Astrocyte (in vitro differentiated cells and primary cell): ENCODE data around the gene ECHDC3. TPM values are rescaled to one million over a fixed set of nuclear protein-coding genes. Genes with fewer than 3 reads are reported as not detected.

ENCODE experiments used
- DNase-seq: peaks from one replicate; pipeline ENCODE4 v3.0.0-alpha.2; 2010; ENCODE audit warnings: low read depth
- FAIRE-seq: peaks from 2 replicates; lab custom pipeline; 2011; peaks lifted over from hg19 to GRCh38; lab: Jason Lieb, UNC
- H2AFZ ChIP-seq: 2 replicates; pipeline ENCODE4 v1.6.0; 2012; ENCODE audit warnings: low read depth, low read length, inconsistent platforms
- H3K27ac ChIP-seq: 2 replicates; pipeline ENCODE4 v1.5.1; 2011; ENCODE audit warnings: low read depth, low read length, inconsistent platforms
- H3K27me3 ChIP-seq: 2 replicates; pipeline ENCODE4 v1.6.0; 2011; ENCODE audit warnings: low read length, inconsistent platforms; ENCODE audit not compliant: insufficient read depth
- H3K36me3 ChIP-seq: 2 replicates; pipeline ENCODE4 v1.5.1; 2011; ENCODE audit warnings: low read length, inconsistent platforms; ENCODE audit not compliant: insufficient read depth
- H3K4me1 ChIP-seq: 2 replicates; pipeline ENCODE4 v1.5.1; 2011; ENCODE audit warnings: low read length, inconsistent platforms; ENCODE audit not compliant: insufficient read depth
- H3K4me2 ChIP-seq: 2 replicates; pipeline ENCODE4 v1.6.0; 2012; ENCODE audit warnings: low read length, inconsistent platforms
- H3K4me3 ChIP-seq: 2 replicates; pipeline ENCODE4 v1.5.1; 2011; ENCODE audit warnings: low read depth, mild to moderate bottlenecking, low read length, inconsistent platforms; ENCODE audit not compliant: insufficient read depth
- H3K79me2 ChIP-seq: 2 replicates; pipeline ENCODE4 v1.6.0; 2012; ENCODE audit warnings: mild to moderate bottlenecking, low read length, inconsistent platforms; ENCODE audit not compliant: insufficient read depth
- H3K9ac ChIP-seq: 2 replicates; pipeline ENCODE4 v1.6.0; 2012; ENCODE audit warnings: mild to moderate bottlenecking, low read length, inconsistent platforms
- H3K9me3 ChIP-seq: 2 replicates; pipeline ENCODE4 v1.5.1; 2012; ENCODE audit warnings: low read depth, mild to moderate bottlenecking, low read length, inconsistent platforms; ENCODE audit not compliant: insufficient read depth
- H4K20me1 ChIP-seq: 2 replicates; pipeline ENCODE4 v1.6.0; 2012; ENCODE audit warnings: low read length, inconsistent platforms; ENCODE audit not compliant: insufficient read depth
- H3K27ac Mint-ChIP-seq: one replicate; pipeline ENCODE4 v1.8.0; 2021; ENCODE audit warnings: mild to moderate bottlenecking, mixed read lengths; ENCODE audit not compliant: unreplicated experiment
- H3K27me3 Mint-ChIP-seq: one replicate; pipeline ENCODE4 v1.8.0; 2021; ENCODE audit warnings: low read depth, mixed read lengths; ENCODE audit not compliant: unreplicated experiment
- H3K36me3 Mint-ChIP-seq: one replicate; pipeline ENCODE4 v1.8.0; 2021; ENCODE audit warnings: low read depth, mixed read lengths; ENCODE audit not compliant: unreplicated experiment
- H3K4me1 Mint-ChIP-seq: one replicate; pipeline ENCODE4 v1.8.0; 2021; ENCODE audit warnings: low read depth, mixed read lengths; ENCODE audit not compliant: unreplicated experiment
- H3K4me3 Mint-ChIP-seq: one replicate; pipeline ENCODE4 v1.8.0; 2021; ENCODE audit warnings: mild to moderate bottlenecking, moderate library complexity, mixed read lengths; ENCODE audit not compliant: unreplicated experiment
- H3K9me3 Mint-ChIP-seq: one replicate; pipeline ENCODE4 v1.8.0; 2021; ENCODE audit warnings: mild to moderate bottlenecking, mixed read lengths; ENCODE audit not compliant: unreplicated experiment
- CTCF ChIP-seq: IDR thresholded peaks from 2 replicates; pipeline ENCODE4 v1.5.1; 2011; ENCODE audit warnings: low read depth, mild to moderate bottlenecking, inconsistent platforms, low read length, moderate library complexity; ENCODE audit not compliant: insufficient read depth
- EZH2 ChIP-seq: IDR thresholded peaks from 2 replicates; pipeline ENCODE4 v1.6.1; 2012; ENCODE audit warnings: mild to moderate bottlenecking, low read length, inconsistent platforms; ENCODE audit not compliant: insufficient read depth
- total RNA-seq: library from RNA; stranded (reverse); gene quantifications from 2 replicates; pipeline ENCODE4 v1.2.1, GENCODE V29; 2021

Gene ECHDC3
- total RNA-seq, 1 donor from 2014 or later = 2.1 TPM

- Histone ChIP-seq H3K27me3 (no peaks in the 10 kb centered on the region), H3K36me3 (no peaks in the 10 kb centered on the region), H3K4me3 (no peak overlapping the region), H3K4me2 (no peak overlapping the region), H3K9me3 (no peaks in the 10 kb centered on the region), H3K27ac (no peak overlapping the region), H3K4me1 (no peaks in the 10 kb centered on the region), H3K9ac (no peak overlapping the region), H2AFZ (no peak overlapping the region), H4K20me1 (no peaks in the 10 kb centered on the region), H3K79me2 (no peaks in the 10 kb centered on the region)
- no peaks in the 10 kb centered on the region for H3K4me1 Mint-ChIP-seq
- H3K4me3 Mint-ChIP-seq = no peak overlapping the region
- H3K27ac Mint-ChIP-seq = no peak overlapping the region
- H3K36me3 Mint-ChIP-seq = no peaks in the 10 kb centered on the region
- peak; percentile 20 for FAIRE-seq
- H3K27me3 Mint-ChIP-seq = peaks cover 13% of the 10 kb centered on the region
- TF ChIP-seq CTCF (peak; percentile 77), EZH2 (no peak)
- DNase-seq = peak; percentile 22
- H3K9me3 Mint-ChIP-seq = peaks cover 8% of the 10 kb centered on the region
Observed at GRCh38 chr10:11782793-11783557, 40.8 kb downstream of the ECHDC3 start.

GRCh38 chr10:11783558-11783865 lies 41.3 kb downstream of the ECHDC3 start:
- H3K36me3 Mint-ChIP-seq = no peaks in the 10 kb centered on the region
- no peaks in the 10 kb centered on the region for H3K27me3 ChIP-seq
- no peak for FAIRE-seq
- peaks cover 17% of the 10 kb centered on the region for H3K27me3 Mint-ChIP-seq
- no peak overlapping the region for H2AFZ ChIP-seq
- H3K27ac Mint-ChIP-seq = no peak overlapping the region
- no peaks in the 10 kb centered on the region for H3K4me1 ChIP-seq
- H4K20me1 ChIP-seq = no peaks in the 10 kb centered on the region
- peaks cover 8% of the 10 kb centered on the region for H3K9me3 Mint-ChIP-seq
- H3K4me3 ChIP-seq = no peak overlapping the region
- no peak overlapping the region for H3K4me2 ChIP-seq
- H3K27ac ChIP-seq = no peak overlapping the region
- H3K9me3 ChIP-seq = no peaks in the 10 kb centered on the region
- TF ChIP-seq EZH2 = no peak
- TF ChIP-seq CTCF = no peak
- DNase-seq = no peak
- H3K4me3 Mint-ChIP-seq = no peak overlapping the region
- H3K79me2 ChIP-seq = no peaks in the 10 kb centered on the region
- no peaks in the 10 kb centered on the region for H3K4me1 Mint-ChIP-seq
- H3K9ac ChIP-seq = no peak overlapping the region
- H3K36me3 ChIP-seq = no peaks in the 10 kb centered on the region

- Histone ChIP-seq H3K4me1 (no peaks in the 10 kb centered on the region), H3K36me3 (no peaks in the 10 kb centered on the region), H3K9ac (no peak overlapping the region), H3K27ac (no peak overlapping the region), H3K4me3 (no peak overlapping the region), H3K27me3 (no peaks in the 10 kb centered on the region), H3K4me2 (no peak overlapping the region), H2AFZ (no peak overlapping the region), H3K9me3 (no peaks in the 10 kb centered on the region), H3K79me2 (no peaks in the 10 kb centered on the region), H4K20me1 (no peaks in the 10 kb centered on the region)
- Mint-ChIP-seq H3K36me3 (no peaks in the 10 kb centered on the region), H3K27ac (no peak overlapping the region), H3K9me3 (no peaks in the 10 kb centered on the region), H3K27me3 (peaks cover 37% of the 10 kb centered on the region), H3K4me1 (no peaks in the 10 kb centered on the region), H3K4me3 (no peak overlapping the region)
- FAIRE-seq (no peak), DNase-seq (no peak)
- TF ChIP-seq CTCF (no peak), EZH2 (no peak)
Observed at GRCh38 chr10:11787374-11787773, 45.2 kb downstream of the ECHDC3 start.
